HUES48 (cell line): ENCODE measurements around the gene ZHX3.

Experiments
- H3K27ac ChIP-seq: one replicate; pipeline ENCODE4 v1.7.0; 2013; ENCODE audit warnings: low read depth, low read length, inconsistent platforms
- H3K27me3 ChIP-seq: 2 replicates; pipeline ENCODE4 v1.6.1; 2013; ENCODE audit warnings: mild to moderate bottlenecking, low read length; ENCODE audit not compliant: control insufficient read depth, insufficient read depth
- H3K36me3 ChIP-seq: 2 replicates; pipeline ENCODE4 v1.6.1; 2013; ENCODE audit warnings: low read length; ENCODE audit not compliant: control insufficient read depth, insufficient read depth
- H3K4me1 ChIP-seq: 2 replicates; pipeline ENCODE4 v1.6.1; 2013; ENCODE audit warnings: mild to moderate bottlenecking, low read length; ENCODE audit not compliant: control insufficient read depth, insufficient read depth
- H3K4me3 ChIP-seq: 2 replicates; pipeline ENCODE4 v1.5.1; 2013; ENCODE audit warnings: mild to moderate bottlenecking, low read depth, low read length
- H3K9ac ChIP-seq: 2 replicates; pipeline ENCODE4 v1.6.1; 2013; ENCODE audit warnings: mild to moderate bottlenecking, low read depth, low read length, moderate library complexity
- H3K9me3 ChIP-seq: 2 replicates; pipeline ENCODE4 v1.6.1; 2013; ENCODE audit warnings: low read length; ENCODE audit not compliant: control insufficient read depth, insufficient read depth

Gene ZHX3

DNA sequence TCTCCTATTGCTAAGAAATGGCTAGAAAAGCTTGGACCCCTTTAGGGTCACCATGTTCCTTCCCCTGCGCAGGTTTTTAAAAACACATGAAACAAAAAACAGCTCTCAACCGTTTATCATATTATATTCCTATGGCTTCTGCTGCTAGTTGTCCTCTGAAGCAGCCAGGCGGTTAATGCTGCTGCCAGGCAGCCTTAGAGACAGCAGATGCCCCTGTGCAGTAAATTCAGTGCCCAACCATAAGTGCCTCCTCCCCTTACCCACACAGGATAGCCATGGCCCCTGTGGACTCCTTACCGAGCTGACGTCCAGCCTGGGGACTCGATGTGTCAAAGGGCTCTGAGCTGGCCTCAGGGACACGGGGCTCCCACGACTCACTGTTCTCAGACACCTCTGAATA, 115.8 kb downstream of the ZHX3 start:
- no peak overlapping the region for H3K4me3 ChIP-seq
- H3K27me3 ChIP-seq: no peaks in the 10 kb centered on the region
- H3K27ac ChIP-seq: no peak overlapping the region
- no peaks in the 10 kb centered on the region for H3K9me3 ChIP-seq
- peaks cover 8% of the 10 kb centered on the region; the same call in 1 of the 2 replicates for H3K4me1 ChIP-seq
- no peak overlapping the region for H3K9ac ChIP-seq
- H3K36me3 ChIP-seq: no peaks in the 10 kb centered on the region

DNA sequence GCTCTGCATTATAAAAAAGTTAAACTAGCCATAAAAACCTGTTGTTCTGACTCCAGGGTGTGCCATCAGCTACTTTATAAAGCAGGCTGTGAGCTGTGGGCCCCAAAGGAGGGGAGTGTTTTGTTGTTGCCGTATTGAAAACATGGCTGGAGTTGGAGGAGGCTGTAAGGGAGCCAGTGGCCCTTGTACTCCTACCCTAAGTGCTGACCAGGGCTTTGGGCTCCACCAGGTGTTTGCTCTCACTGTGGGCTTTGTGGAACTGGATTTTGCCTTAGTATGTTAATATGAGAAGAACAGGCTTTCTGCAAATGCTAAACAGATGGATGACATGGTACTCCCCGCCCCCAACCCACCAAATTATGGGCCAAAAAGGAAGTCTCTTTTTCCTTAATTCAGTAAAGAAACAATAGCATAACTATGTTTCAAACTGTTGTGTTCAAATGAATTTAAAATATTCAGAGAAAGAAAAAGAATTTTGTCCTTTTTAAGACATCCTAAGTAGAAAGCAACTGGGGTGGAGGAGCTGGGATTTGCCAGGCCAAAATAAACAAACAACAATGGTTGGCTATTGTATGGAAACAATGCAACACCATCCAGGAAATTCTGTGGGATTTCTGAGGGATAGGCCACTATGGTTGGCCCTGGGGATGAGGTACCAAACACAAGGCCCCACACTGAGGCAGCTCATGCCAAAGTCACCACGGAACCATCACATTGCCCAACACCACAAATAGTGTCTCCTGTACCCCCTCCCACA, 116.9 kb downstream of the ZHX3 start:
- Histone ChIP-seq H3K36me3 (no peaks in the 10 kb centered on the region), H3K4me3 (no peak overlapping the region), H3K27me3 (no peaks in the 10 kb centered on the region), H3K9me3 (no peaks in the 10 kb centered on the region), H3K9ac (no peak overlapping the region), H3K4me1 (peaks cover 8% of the 10 kb centered on the region; the same call in 1 of the 2 replicates), H3K27ac (no peak overlapping the region)

DNA sequence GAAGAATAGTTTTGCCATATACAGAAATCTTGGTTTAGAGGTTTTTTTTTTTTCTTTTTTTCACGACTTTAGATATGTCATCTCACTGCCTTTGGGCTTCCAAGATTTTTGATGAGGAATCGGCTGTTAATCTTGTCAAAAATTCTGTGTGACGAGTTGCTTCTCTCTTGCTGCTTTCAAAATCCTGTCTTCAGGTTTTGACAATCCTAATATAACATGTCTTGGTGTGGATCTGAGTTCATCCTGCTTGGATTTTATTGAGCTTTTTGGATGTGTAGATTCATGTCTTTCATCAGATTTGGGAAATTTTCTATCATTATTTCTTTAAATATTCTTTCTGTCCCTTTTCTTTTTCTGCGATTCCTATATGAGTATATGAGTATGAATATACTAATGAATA, 119.1 kb downstream of the ZHX3 start:
- Histone ChIP-seq H3K9ac (no peak overlapping the region), H3K27ac (no peak overlapping the region), H3K4me3 (no peak overlapping the region), H3K9me3 (no peaks in the 10 kb centered on the region), H3K36me3 (no peaks in the 10 kb centered on the region), H3K4me1 (peaks cover 8% of the 10 kb centered on the region; the same call in 1 of the 2 replicates), H3K27me3 (no peaks in the 10 kb centered on the region)

DNA sequence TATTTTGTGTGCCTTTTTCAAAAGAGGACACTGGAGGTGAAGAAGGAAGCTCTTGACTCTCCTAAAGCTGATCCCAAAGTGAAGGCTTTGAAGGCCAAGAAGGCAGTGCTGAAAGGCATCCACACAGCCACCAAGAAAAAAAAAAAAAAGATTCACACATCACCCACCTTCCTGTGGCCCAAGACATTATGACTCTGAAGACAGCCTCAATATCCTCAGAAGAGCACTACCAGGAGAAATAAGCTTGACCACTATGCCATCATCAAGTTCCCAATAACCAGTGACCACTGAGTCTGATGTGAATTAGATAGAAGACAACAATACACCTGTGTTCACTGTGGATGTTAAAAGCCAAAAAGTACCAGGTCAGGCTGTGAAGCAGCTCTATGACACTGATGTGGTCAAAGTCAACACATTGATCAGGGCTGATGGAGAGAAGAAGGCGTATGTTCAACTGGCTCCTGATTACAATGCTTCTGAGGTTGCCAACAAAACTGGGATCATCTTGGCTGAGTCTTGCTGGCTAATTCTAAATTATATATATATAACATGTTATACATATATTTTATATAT, 120.8 kb downstream of the ZHX3 start:
- no peaks in the 10 kb centered on the region for H3K36me3 ChIP-seq
- no peaks in the 10 kb centered on the region for H3K9me3 ChIP-seq
- H3K4me1 ChIP-seq: peaks cover 8% of the 10 kb centered on the region; the same call in 1 of the 2 replicates
- no peak overlapping the region for H3K9ac ChIP-seq
- H3K4me3 ChIP-seq: no peak overlapping the region
- no peak overlapping the region for H3K27ac ChIP-seq
- H3K27me3 ChIP-seq: no peaks in the 10 kb centered on the region

DNA sequence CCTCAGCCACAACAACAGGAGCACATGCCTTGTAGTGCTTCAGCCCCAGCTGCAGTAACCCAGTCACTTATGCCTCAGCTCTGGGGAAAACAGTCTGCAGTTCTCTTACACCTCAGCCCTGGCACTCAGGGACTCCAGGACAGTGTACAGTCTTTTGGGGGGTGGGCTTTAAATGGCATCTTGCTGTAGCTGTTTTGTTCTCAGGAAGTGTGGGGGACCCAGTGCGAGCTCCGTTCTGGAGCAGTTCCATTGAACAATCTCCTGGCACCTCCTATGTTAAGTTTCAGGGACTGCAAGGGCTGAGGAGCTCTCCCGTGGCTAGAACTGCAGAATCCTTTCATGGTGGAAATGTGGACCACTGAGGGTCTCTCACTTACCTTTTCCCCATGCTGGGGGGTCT, 125.0 kb downstream of the ZHX3 start:
- Histone ChIP-seq H3K27ac (no peak overlapping the region), H3K27me3 (no peaks in the 10 kb centered on the region), H3K9ac (no peak overlapping the region), H3K4me1 (no peaks in the 10 kb centered on the region), H3K36me3 (no peaks in the 10 kb centered on the region), H3K4me3 (no peak overlapping the region), H3K9me3 (no peaks in the 10 kb centered on the region)

DNA sequence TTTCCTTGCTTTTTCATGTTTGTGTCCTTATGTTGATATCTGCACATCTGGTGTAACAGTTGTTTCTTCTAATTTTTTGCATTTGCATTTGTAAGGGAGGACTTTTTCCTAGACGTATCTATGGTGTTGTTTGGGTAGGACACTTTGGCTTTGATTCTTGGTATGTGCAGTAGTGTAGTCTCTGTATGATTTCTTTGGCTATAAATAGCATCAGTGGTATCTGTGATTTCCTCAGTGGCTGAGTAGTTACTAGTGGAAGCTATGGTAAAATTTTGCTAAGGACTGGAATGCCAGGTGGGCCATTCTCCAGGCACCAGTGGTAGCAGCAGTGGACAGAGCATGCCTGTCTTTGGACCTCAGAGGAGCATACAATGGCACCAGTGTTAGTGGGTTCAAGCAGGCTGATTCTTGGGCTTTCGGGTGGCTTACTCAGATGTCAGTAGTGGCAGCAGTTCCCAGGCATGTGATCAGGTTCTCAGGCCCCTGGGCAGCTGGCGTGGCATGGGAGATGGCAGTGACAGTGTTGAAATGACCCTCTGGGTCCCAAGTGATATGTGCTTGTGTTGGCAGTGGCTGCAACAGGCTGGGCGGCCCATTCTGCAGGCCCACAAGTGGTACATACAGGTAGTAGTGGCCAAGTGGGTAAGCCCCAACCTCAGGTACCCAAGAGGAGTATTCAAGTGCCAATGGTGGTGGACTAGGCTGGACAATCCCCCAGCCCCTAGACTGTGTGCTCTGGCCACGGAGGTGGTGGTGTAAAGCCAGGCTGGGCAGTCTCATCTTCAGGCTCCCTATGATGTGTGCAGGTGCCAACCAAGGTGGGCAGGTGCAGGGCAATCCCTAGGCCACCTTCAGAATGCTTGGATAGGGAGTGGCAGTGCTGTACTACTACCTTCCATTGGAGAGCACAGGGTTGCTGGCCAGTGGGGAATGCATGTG, 125.7 kb downstream of the ZHX3 start:
- H3K36me3 ChIP-seq: no peaks in the 10 kb centered on the region
- no peaks in the 10 kb centered on the region for H3K9me3 ChIP-seq
- no peaks in the 10 kb centered on the region for H3K4me1 ChIP-seq
- no peak overlapping the region for H3K9ac ChIP-seq
- H3K27ac ChIP-seq: no peak overlapping the region
- no peak overlapping the region for H3K4me3 ChIP-seq
- H3K27me3 ChIP-seq: no peaks in the 10 kb centered on the region

DNA sequence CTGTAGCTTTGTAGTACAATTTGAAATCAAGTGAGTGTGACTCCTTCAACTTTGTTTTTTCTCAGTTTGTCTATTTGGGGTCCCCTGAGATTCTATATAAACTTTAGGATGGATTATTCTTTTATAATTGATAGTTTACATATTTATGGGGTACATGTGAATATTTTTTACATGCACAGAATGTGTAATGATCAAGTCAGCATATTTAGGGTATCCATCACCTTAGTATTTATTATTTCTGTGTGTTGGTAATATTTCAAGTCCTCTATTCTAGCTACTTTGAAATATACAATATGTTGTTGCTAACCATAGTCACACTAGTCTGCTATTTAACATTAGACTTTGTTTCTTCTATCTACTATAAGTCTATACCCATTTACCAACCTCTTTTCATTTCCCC, 129.9 kb downstream of the ZHX3 start:
- Histone ChIP-seq H3K9me3 (no peaks in the 10 kb centered on the region), H3K9ac (no peak overlapping the region), H3K36me3 (no peaks in the 10 kb centered on the region), H3K27me3 (no peaks in the 10 kb centered on the region), H3K4me3 (no peak overlapping the region), H3K27ac (no peak overlapping the region), H3K4me1 (no peaks in the 10 kb centered on the region)

DNA sequence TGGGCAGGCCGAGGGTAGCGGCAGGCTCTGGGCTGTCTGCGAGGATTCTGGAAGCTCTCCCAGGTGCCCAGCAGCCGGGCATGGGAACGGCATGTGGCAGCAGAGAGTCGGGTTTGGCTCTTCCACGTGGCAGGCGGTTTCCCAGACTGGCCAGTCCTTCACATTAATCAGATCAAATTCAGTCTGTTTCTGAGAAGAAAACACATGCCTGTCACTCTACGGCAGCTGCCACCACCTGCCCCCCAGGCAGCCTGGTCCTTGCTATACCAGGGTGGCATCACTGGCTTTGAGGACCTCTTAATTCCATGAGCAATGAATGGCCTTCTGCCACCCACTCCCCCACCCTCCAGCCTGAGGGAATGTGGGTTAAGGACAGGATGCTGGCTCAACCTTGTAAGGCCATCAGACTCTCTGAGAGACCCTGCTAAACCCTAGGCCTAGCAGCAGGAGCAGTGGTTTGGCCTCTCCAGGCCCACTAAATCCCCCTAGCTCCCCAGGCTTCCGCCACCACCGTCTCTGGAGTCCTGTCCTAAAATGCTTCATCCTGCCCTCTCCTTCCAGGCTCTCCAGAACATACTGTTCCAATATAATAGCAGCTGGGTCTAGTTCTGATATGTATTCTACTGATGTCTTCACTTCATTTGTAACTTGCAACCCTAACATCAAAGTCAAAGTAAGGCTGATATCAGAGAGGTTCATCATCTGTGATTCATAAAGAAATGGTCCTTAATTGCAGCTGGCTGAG, 132.3 kb downstream of the ZHX3 start:
- no peaks in the 10 kb centered on the region for H3K4me1 ChIP-seq
- no peaks in the 10 kb centered on the region for H3K27me3 ChIP-seq
- no peak overlapping the region for H3K4me3 ChIP-seq
- no peaks in the 10 kb centered on the region for H3K9me3 ChIP-seq
- H3K36me3 ChIP-seq: no peaks in the 10 kb centered on the region
- no peak overlapping the region for H3K9ac ChIP-seq
- H3K27ac ChIP-seq: no peak overlapping the region

DNA sequence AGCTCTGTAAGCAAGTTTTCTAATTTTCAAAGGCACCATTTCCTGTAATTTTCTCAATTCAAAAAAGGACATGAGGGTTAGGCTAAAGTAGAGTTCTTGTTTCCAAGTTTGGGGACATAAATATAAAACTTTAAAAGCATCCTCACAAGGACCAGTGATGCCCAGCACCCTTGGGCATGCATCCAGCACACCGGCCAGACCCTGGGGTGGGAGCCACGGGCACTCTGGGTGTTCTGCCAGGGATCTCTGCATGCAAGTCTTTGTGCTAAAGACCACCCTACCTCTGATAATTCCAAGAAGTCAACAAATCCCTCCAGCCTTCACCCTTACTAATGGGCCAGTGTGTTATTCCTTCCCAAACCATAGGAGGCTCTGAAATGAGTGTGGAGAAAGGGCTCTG, 133.7 kb downstream of the ZHX3 start:
- Histone ChIP-seq H3K27me3 (no peaks in the 10 kb centered on the region), H3K9ac (no peak overlapping the region), H3K9me3 (no peaks in the 10 kb centered on the region)

DNA sequence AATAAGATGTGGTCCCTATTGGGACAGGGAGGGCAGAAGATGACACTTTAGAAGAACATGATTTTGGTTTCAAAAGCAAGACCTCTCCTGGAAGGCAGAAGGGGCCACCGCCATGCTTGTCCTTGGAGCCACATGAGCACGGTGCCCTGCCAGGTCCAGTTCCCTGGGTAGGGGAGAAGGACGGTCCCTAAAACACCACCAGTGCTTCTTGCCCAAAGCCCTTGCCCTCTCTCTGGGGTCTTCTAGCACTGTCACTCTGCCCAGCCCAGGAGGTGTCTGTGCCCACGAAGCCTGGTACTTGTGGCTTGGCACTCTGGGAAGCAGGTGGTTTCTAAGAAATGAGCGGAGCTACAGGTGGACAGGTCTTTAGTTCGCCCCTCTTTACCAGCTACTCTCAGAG, 134.1 kb downstream of the ZHX3 start:
- H3K36me3 ChIP-seq: no peaks in the 10 kb centered on the region
- H3K4me3 ChIP-seq: no peak overlapping the region
- no peak overlapping the region for H3K9ac ChIP-seq
- H3K4me1 ChIP-seq: peaks cover 6% of the 10 kb centered on the region
- no peaks in the 10 kb centered on the region for H3K9me3 ChIP-seq
- H3K27ac ChIP-seq: no peak overlapping the region
- no peaks in the 10 kb centered on the region for H3K27me3 ChIP-seq

More for the DNA sequence above, 133.7 kb downstream of the ZHX3 start:
- Histone ChIP-seq H3K36me3 (no peaks in the 10 kb centered on the region), H3K4me3 (no peak overlapping the region), H3K27ac (no peak overlapping the region), H3K4me1 (peaks cover 2% of the 10 kb centered on the region)
